MM.1S (cell line): ENCODE results near the gene PRIMPOL.

Experiments used
- CTCF ChIP-seq: fragments of 300-600 bp; sonication (generic); IDR thresholded peaks from 2 replicates; pipeline ENCODE4 v1.5.1; 2016; ENCODE audit warnings: antibody characterized with exemption, low read length, mixed read lengths
- EZH2 ChIP-seq: fragments of 300-600 bp; sonication (generic); optimal IDR thresholded peaks from 2 replicates; pipeline ENCODE3; 2017; ENCODE audit warnings: low read depth, mild to moderate bottlenecking, antibody characterized with exemption, low read length, mixed read lengths
- EZH2phosphoT487 ChIP-seq: fragments of 300-600 bp; sonication (generic); IDR thresholded peaks from 2 replicates; pipeline ENCODE4 v1.6.1; 2018; ENCODE audit warnings: antibody characterized with exemption, low read length

GRCh38 chr4:184648054-184648312, 1.6 kb upstream of the PRIMPOL start:
- TF ChIP-seq CTCF = no peak
- no peak for TF ChIP-seq EZH2
- no peak for TF ChIP-seq EZH2phosphoT487
